COLO829 (cell line): ENCODE results near the gene SC5D.

Experiments used
- DNase-seq: peaks from one replicate; pipeline ENCODE4 v3.0.0; 2012; ENCODE audit warnings: low spot score

The SC5D gene

GRCh38 chr11:121328967-121329679, 36.6 kb downstream of the SC5D start:
- no peak for DNase-seq

GRCh38 chr11:121329781-121330395, 37.3 kb downstream of the SC5D start:
- DNase-seq = no peak

- DNase-seq = no peak
Measured at GRCh38 chr11:121330614-121331435, 38.3 kb downstream of the SC5D start.

- no peak for DNase-seq
Measured at GRCh38 chr11:121334973-121335710, 42.6 kb downstream of the SC5D start.

GRCh38 chr11:121336279-121336937, 43.8 kb downstream of the SC5D start:
- no peak for DNase-seq

- DNase-seq = no peak
Measured at GRCh38 chr11:121337078-121337477, 44.5 kb downstream of the SC5D start.

GRCh38 chr11:121337740-121338272, 45.2 kb downstream of the SC5D start:
- no peak for DNase-seq

DNA sequence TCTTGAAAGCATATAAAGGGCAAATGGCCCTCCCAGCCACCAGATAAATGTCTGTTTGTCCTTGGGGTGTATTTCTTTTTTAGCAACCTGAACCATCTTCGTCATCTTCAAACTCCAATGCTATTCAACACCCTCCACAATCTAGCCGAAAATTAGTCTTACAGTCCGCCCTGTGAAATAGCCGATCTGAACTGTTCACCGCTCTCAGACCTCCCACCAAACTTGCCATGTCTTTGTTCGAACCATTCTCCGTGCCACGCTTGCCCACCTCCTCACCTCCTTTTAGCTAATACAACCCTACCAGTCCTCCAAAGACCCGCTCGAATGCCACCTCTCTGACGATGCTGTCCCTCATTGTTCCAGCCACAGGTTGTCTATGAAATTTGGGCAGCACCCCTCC, 46.0 kb downstream of the SC5D start:
- DNase-seq = no peak

DNA sequence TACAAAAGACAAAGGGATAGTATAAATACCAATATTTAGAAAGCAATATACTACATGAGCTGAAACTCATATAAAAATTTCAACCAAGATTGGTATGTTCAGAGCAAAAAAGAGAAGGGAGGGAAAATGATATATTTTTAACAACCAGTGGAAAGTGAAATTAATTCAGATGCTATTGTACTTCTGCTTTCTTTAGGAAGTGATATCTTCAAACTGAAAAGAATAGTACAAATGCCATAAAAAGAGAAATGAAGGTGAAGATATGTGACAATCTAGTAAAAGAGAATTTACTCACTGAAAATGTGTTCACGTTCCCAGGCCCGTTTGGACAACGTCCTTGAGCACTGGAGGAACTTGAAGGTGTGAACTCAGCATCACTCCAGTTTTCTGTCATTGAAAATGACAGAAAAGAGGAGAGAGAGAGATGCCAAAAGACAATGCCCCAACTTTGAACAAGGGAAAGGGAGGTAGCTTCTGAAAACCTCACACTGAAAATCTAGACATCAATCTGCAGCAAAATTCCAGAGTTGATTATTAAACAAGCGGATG, 47.5 kb downstream of the SC5D start:
- DNase-seq = no peak

- DNase-seq = no peak
Measured at GRCh38 chr11:121341609-121342008, 49.0 kb downstream of the SC5D start.

DNA sequence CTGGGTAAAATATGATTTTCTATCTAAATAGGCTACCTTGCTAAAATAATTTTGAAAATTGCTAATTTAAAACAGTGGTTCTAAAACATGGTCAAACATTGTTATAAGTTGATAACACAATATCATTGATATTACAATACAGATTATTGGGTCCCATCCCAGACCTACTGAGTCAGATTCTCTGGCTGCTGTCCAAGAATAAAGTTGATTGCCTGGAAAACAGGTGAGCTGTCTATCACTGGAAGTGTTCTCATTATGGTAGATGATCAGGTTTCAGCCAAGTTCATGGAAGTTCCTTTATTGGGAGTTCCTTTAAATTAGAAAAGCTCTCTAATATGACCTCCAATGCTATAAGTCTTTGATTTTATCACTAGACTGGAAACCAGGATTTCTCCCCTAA, 52.3 kb downstream of the SC5D start:
- DNase-seq = no peak

DNA sequence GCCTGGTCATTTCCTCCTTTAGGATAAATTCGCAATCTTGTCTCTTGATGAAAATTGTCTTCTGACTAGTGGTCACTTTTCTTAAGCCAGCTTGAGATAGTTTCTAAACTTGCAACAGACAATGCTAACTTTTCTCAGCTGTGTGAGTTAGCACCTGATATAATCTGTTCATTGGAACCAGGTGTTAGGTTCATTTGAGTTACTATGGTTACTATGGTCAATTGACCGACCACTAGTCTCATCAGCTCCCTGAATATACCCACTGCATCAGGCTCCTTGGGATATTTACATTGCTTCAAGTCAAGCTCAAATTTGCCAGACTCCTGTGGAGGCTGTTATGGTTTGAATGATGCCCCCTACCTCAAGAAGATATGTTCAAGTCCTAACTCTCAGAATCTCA, 54.5 kb downstream of the SC5D start:
- DNase-seq = no peak

DNA sequence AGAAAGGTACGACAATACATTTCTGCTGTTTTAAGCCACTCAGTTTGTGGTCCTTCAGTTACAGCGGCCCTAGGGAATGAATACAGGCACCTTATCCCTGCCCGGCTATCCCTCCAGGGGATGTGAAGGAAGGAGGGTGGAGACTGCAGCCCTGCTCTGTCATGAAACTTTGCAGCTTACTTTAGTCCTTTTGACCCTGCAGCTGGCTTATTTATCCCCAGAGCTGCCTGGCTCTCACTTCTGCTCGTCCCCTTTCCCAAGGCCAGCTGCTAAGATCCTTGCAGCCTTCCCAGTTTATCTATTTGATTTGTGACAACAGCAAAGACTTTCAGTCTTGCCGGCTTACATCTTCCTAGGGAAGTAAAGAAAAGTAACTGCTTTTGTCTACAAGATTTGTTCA, 55.2 kb downstream of the SC5D start:
- DNase-seq = no peak

DNA sequence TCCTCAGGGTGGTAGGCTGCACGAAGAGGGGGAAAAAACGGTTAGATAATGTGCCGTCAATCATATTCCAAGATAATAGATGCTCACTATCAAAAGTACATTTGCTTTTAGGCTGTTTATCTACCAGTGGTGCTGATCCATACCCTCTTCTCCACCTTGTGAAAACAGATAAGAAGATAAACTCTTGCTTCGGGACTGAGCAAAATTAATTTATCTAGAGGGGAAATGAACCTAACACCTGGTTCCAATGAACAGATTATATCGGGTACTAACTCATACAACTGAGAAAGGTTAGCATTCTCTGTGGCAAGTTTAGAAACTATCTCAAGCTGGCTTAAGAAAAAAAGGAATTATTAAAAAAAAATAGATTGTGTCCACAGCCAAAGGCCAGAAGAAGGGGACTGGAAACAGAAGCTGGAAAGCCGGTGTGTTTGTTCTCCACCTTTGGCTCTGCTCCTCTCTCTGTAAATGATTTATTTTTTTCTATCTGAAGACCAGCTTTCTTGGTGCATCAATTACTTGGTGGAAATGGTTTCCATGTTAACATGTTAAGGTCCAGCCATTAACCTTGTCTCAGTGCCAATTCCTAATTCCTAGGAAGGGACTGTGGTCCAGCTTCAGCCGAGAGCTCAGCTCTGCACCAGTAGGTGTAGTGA, 55.8 kb downstream of the SC5D start:
- no peak for DNase-seq

DNA sequence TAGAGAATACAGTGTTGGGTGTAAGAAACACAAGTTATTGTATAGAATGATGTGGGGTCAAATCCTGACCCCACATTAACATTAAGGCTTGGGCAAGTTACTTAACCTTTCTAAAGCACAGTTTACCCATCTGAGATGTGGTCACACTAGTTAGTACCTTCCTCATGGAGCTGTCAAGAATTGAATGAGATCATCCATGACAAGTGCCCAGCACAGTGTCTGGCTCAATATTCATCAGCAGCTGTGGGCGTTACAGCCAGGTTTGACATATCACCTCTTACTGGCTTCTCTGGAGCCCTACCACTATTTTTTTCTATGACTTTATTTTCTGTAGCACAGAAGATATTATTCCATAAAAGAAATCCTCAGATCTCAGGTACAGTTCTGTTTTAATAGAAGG, 57.2 kb downstream of the SC5D start:
- DNase-seq = no peak

GRCh38 chr11:121350314-121351082, 57.9 kb downstream of the SC5D start:
- DNase-seq = no peak

DNA sequence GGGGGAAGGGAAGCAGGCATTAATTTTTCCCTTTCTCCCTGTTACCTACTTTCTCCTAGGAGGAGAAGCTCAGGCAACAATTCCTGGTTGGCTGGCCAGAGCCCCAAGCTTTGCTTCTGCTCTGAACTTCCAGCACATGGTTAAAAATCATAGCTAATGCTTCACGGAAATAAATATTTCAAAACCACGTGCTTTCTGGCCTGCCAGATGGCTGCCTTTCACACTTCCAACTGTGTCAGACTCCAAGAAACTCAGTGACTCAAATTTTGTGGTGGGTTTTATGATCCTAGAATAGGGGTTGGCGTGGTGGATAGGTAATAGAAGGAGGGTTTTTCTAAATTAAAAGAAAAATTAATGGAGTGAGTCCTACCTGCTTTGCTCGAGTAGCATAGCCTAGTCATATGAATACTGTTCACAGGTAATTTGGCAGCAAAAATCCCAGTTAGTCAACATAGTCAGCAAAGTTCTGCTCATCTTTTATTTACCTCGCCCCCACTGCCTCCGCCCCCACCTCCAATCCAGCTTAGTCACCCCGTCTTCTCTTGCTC, 58.6 kb downstream of the SC5D start:
- no peak for DNase-seq

DNA sequence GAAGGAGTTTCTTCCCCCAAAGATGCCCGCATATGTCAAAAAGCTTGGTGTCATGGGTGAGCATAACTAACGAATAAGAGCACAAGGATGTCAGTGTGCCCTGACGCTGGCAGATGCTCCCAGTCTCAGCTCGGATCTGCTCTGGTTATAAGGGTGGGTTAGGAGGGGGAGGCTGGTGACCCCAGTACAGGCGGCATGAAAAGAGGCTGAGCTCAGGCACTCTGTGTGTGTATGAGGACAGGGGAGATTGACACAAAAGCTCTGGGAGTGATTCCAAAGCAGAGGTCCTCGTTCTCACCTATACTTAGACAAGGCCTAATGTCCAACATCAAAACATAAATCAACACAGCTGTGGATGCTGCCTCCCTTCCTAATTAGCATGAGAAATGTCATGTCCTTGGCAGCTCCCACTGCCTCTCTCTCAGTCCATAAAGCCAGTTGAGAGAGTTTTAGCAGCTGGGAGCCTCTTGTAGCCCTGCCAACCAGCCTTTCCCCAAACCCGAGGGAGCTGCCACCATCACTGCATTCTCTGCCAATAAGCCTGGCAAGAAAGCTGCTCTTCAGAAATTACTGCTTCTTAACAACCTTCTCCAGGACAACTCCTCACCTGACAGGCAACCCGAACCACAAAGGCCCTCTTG, 59.8 kb downstream of the SC5D start:
- DNase-seq = no peak

- DNase-seq = no peak
Measured at GRCh38 chr11:121354192-121354591, 61.6 kb downstream of the SC5D start.
